HepG2 (cell line): ENCODE data around the gene ANKS1B. TPM values are rescaled to one million over a fixed set of nuclear protein-coding genes. Genes with fewer than 3 reads are reported as not detected.

ENCODE experiments used
- ATAC-seq: fragments of 200-7000 bp; cut with Tn5 transposase; 3 replicates; pipeline ENCODE4 v1.9.1; 2020; ENCODE audit warnings: mild to moderate bottlenecking, moderate library complexity
- BruUV-seq: library from RNA; stranded (reverse); fragments of 400-500 nt; replicated peaks from 2 replicates; lab custom pipeline; 2021; lab: Mats Ljungman, UMichigan
- CTCF ChIA-PET: fragments of 300-600 bp; formaldehyde crosslinking; extraction: SDS; loops from one replicate; lab custom pipeline; 2021; ENCODE audit warnings: low total read pairs, inconsistent platforms, low intra/inter-chr PET ratio; lab: Yijun Ruan, JAX
- POLR2A ChIA-PET: fragments of 350-600 bp; sonication (Branson Sonifier 250); formaldehyde crosslinking; loops from one replicate; lab custom pipeline; 2020; ENCODE audit warnings: antibody characterized with exemption, inconsistent platforms; lab: Yijun Ruan, JAX
- DNase-seq: peaks from one replicate; pipeline ENCODE4 v3.0.0-alpha.2; 2015; ENCODE audit warnings: low spot score
- FAIRE-seq: peaks from 3 replicates; lab custom pipeline; 2011; peaks lifted over from hg19 to GRCh38; lab: Jason Lieb, UNC
- H2AFZ ChIP-seq: one replicate; pipeline ENCODE4 v1.6.1; 2011; ENCODE audit warnings: low read length, inconsistent platforms
- H3K27ac ChIP-seq: fragments of 300-600 bp; 3 replicates; pipeline ENCODE4 v1.8.0; 2011; ENCODE audit warnings: mixed run types, mild to moderate bottlenecking, mixed read lengths, low read length, inconsistent platforms; ENCODE audit not compliant: insufficient read depth; ENCODE audit errors: extremely low read length
- H3K27me3 ChIP-seq, 2 experiments: fragments of 200-600 bp in 1 of 2; 2 replicates in 1 of 2; 3 replicates in 1 of 2; pipeline versions ENCODE4 v1.6.0 to v1.8.0; 2011; ENCODE audit warnings: low read length in 2 of 2, mild to moderate bottlenecking in 2 of 2, moderate library complexity in 2 of 2, inconsistent platforms in 1 of 2; ENCODE audit not compliant: insufficient read depth in 2 of 2, control insufficient read depth in 1 of 2
- H3K36me3 ChIP-seq, 2 experiments: fragments of 200-600 bp in 1 of 2; replicated peaks in 1 of 2; 2 replicates in 1 of 2; 3 replicates in 1 of 2; pipeline versions ENCODE4 v1.5.1 to v1.8.0; 2011; ENCODE audit warnings: low read length in 2 of 2, inconsistent platforms in 1 of 2; ENCODE audit not compliant: insufficient read depth in 2 of 2, control insufficient read depth in 1 of 2
- H3K4me1 ChIP-seq: 2 replicates; pipeline ENCODE4 v1.5.1; 2012; ENCODE audit warnings: low read length, inconsistent platforms; ENCODE audit not compliant: insufficient read depth
- H3K4me2 ChIP-seq: 2 replicates; pipeline ENCODE4 v1.6.0; 2011; ENCODE audit warnings: low read depth, low read length, inconsistent platforms
- H3K4me3 ChIP-seq, 3 experiments: fragments of 200-600 bp in 1 of 3; sonication (generic), shearing (Covaris generic) in 1 of 3; replicated peaks in 1 of 3; 2 replicates each; pipeline ENCODE4 v1.5.1; 2011 to 2016; ENCODE audit warnings: low read length in 3 of 3, inconsistent platforms in 2 of 3, low read depth in 2 of 3, mild to moderate bottlenecking in 2 of 3, control low read depth in 1 of 3, mixed read lengths in 1 of 3; ENCODE audit not compliant: insufficient read depth in 1 of 3
- H3K79me2 ChIP-seq: one replicate; pipeline ENCODE4 v1.6.1; 2011; ENCODE audit warnings: low read length, inconsistent platforms; ENCODE audit not compliant: insufficient read depth
- H3K9ac ChIP-seq: 2 replicates; pipeline ENCODE4 v1.6.0; 2011; ENCODE audit warnings: mild to moderate bottlenecking, low read depth, low read length, inconsistent platforms; ENCODE audit not compliant: insufficient read depth
- H3K9me3 ChIP-seq: 2 replicates; pipeline ENCODE4 v1.5.1; 2012; ENCODE audit warnings: mild to moderate bottlenecking, low read length
- H4K20me1 ChIP-seq: 2 replicates; pipeline ENCODE4 v1.6.0; 2011; ENCODE audit warnings: inconsistent platforms, mild to moderate bottlenecking, low read length, moderate library complexity; ENCODE audit not compliant: insufficient read depth
- CC2D1A ChIP-seq: sonication (generic); formaldehyde crosslinking; IDR thresholded peaks from 2 replicates; pipeline ENCODE4 v1.8.1; 2023; ENCODE audit warnings: mild to moderate bottlenecking, missing genetic modification reagents
- CEBPZ ChIP-seq: IDR thresholded peaks from 2 replicates; pipeline ENCODE4 v1.6.1; 2012; ENCODE audit warnings: low read length, improper control_type of control experiment
- HMGXB3 ChIP-seq: sonication (generic); formaldehyde crosslinking; IDR thresholded peaks from 2 replicates; pipeline ENCODE4 v1.4.0; 2020; ENCODE audit warnings: missing genetic modification reagents, borderline replicate concordance
- KDM1A ChIP-seq: IDR thresholded peaks from 2 replicates; pipeline ENCODE4 v1.6.1; 2016; ENCODE audit warnings: missing compliant biosample characterization
- THAP11 ChIP-seq: IDR thresholded peaks from 2 replicates; pipeline ENCODE4 v1.6.1; 2016; ENCODE audit warnings: missing biosample characterization, missing genetic modification reagents
- ZNF790 ChIP-seq: sonication (generic); formaldehyde crosslinking; IDR thresholded peaks from 2 replicates; pipeline ENCODE4 v1.8.0; 2022; ENCODE audit warnings: missing genetic modification reagents, mild to moderate bottlenecking, borderline replicate concordance
- WGBS: methylation state at CpG from one replicate; pipeline ENCODE4 v1.1.6; 2017; ENCODE audit warnings: low lambda C conversion rate; 5-methylcytosine and 5-hydroxymethylcytosine counted together
- in situ Hi-C: cut with HindIII; loops from 2 replicates; pipeline ENCODE4 v1.10.0; 2017; ENCODE audit warnings: low pct_unique_long_range_greater_than_20kb; ENCODE audit not compliant: extremely low pct_ligation_motif_present
- intact Hi-C: fragments of 100-400 bp; cut with micrococcal nuclease; formaldehyde crosslinking; loops from one replicate; pipeline ENCODE4 v1.10.0; 2022; ENCODE audit not compliant: unreplicated experiment
- polyA plus RNA-seq, 8 experiments: library from polyadenylated mRNA; depleted of rRNA in 3 of 8; stranded (reverse) in 7 of 8; unstranded in 1 of 8; fragments of >200 nt; fragmentation: Illumina TruSeq in 4 of 8; extraction: Trizol in 4 of 8; gene quantifications; 2 replicates each; pipeline versions ENCODE4 v1.2.1 to v1.2.3, GENCODE V29; 2011 to 2016; ENCODE audit warnings: low read depth in 4 of 8, missing spikeins in 1 of 8, mixed read lengths in 1 of 8; ENCODE audit not compliant: insufficient read depth in 1 of 8
- total RNA-seq, 5 experiments: library from RNA; depleted of rRNA; stranded (reverse); fragments of >200 nt; fragmentation: Illumina TruSeq; extraction: Trizol; gene quantifications; 2 replicates each; pipeline ENCODE4 v1.2.3, GENCODE V29; 2016; ENCODE audit warnings: low read depth in 1 of 5
- TF ChIP-seq, protein P1 (sequence below): sonication (generic); formaldehyde crosslinking; IDR thresholded peaks from 2 replicates; pipeline ENCODE4 v1.5.0; 2020; ENCODE audit warnings: missing genetic modification reagents

The ANKS1B gene
- total and polyA plus RNA-seq, 2 of the 13 experiments (the other 11 are each of a cell fraction or from before 2014, with no cell fraction given) = 0.15 TPM; not detected in 1

GRCh38 chr12:99287136-99287535, 697.6 kb downstream of the ANKS1B start:
- ChIA-PET POLR2A (no interaction called here), CTCF (no interaction called here)
- Histone ChIP-seq H3K36me3 (no peaks in the 10 kb centered on the region), H3K79me2 (no peaks in the 10 kb centered on the region), H3K9me3 (peaks cover 39% of the 10 kb centered on the region), H4K20me1 (no peaks in the 10 kb centered on the region), H3K4me2 (no peak overlapping the region), H3K4me1 (no peaks in the 10 kb centered on the region), H3K27me3 (no peaks in the 10 kb centered on the region), H2AFZ (no peak overlapping the region), H3K9ac (no peak overlapping the region), H3K4me3 (no peak overlapping the region), H3K27ac (no peak overlapping the region)
- 0% methylated on average over 1 of the region's 1 CpG for WGBS
- intact Hi-C loops = no loop called here
- FAIRE-seq (no peak), DNase-seq (no peak), ATAC-seq (no peak)
- in situ Hi-C loops = no loop called here
- TF ChIP-seq, protein P1, sequence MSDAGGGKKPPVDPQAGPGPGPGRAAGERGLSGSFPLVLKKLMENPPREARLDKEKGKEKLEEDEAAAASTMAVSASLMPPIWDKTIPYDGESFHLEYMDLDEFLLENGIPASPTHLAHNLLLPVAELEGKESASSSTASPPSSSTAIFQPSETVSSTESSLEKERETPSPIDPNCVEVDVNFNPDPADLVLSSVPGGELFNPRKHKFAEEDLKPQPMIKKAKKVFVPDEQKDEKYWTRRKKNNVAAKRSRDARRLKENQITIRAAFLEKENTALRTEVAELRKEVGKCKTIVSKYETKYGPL (CRISPR knock-in tag) = no peak
- TF ChIP-seq KDM1A (CRISPR knock-in tag) (no peak), ZNF790 (no peak), CEBPZ (no peak), HMGXB3 (CRISPR knock-in tag) (no peak), THAP11 (CRISPR knock-in tag) (no peak), CC2D1A (CRISPR knock-in tag) (no peak)
- no TSS peak for BruUV-seq
